HG03378 (cell line): ENCODE data around the gene ABCC6.
"Not testable (repeated sequence)": the region's sequence is repeated elsewhere in the genome, so short reads cannot be mapped to it uniquely, and the experiment has no call there.

Source experiments
- ATAC-seq: cut with Tn5 transposase; IDR thresholded peaks from one replicate; pipeline ENCODE4 v1.9.1; 2021; ENCODE audit warnings: mild to moderate bottlenecking, moderate library complexity; ENCODE audit not compliant: unreplicated experiment

Gene ABCC6

DNA sequence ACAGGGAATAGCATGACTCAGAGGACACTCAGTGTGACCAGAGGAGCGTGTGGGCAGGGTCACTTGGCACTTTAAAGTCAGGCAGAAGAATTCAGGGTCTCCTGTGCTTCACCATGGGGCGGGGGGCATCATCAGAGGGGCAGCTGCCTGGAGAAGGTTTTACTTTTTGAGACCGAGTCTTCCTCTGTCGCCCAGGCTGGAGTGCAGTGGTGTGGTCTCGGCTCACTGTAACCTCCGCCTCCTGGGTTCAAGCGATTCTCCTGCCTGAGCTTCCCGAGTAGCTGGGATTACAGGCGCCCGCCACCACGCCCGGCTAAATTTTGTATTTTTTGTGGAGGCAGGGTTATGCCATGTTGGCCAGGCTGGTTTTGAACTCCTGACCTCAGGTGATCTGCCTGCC is 32.3 kb downstream of the ABCC6 start:
- not testable (repeated sequence) for ATAC-seq

DNA sequence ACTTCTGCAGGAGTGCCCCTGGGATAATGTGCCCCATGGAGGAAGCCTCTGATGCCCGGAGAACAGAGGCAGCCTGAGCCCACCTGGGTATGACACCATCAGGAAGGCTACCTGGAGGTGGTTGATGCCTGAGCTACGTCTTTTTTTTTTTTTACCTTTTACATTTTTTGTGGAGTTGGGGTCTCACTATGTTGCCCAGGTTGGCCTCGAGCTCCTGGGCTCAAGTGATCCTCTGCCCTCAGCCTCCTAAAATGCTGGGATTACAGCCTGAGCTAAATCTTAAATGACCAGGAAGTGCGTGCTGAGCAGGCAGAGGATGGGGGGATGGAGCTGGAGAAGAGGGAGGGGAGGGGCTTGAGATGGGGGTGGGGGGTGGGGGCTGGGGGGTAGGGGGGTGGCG is 32.7 kb downstream of the ABCC6 start:
- no peak for ATAC-seq

DNA sequence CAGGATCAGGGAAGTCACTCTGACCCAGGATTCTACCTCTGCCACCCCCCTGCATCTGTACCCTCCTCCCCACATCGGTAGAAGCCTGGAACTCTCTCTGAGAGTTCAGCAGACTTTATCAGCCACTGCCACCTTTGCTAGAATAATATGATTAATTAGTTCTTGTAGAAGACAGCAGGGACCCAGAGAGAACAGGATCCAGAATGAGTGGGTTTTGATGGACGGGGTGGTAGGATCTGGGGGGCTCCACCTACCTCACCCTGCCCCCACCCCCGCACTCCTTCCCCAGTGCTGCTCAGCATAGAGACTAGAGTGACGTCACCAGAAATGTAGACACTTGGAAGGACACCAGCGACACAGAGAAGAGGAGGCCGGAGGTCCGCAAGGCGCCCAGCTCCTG is 33.5 kb downstream of the ABCC6 start:
- ATAC-seq: no peak

DNA sequence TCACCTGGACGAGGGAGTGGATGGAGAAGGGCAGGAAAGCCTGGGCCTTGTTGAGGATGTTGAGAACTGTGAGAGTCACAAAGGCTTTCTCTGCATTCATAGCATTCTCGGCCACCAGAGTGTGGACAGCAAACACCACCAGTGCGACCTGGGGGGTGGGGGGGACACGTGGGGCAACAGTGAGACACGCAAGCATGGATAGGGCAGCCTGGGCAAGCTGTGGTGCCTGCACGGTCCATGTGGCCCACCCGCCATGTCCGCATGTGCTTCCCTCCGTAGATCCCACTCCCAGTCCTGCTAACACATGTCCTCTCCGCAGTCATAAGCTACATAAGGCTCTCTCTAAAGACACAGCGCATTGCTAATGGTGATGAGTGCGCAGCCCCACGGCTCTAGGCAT is 34.5 kb downstream of the ABCC6 start:
- ATAC-seq: no peak

DNA sequence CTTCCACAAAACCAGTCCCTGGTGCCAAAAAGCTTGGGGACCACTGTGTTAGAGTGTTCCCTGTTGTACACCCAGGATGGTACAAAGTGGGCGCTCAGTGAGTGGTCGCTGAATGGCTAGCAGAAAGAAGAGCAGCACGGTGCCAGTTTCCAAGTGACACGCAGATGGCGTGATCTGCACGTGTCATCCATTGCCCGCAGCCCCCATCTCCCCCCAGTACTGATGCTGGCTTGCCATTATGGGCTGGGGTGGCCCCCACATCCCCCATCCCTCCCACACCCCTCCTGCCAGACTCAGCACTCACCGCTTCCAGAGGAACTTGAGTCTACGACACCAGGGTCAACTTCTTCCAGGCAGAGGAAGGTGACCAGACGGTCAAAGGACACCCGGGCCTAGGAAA is 36.5 kb downstream of the ABCC6 start:
- ATAC-seq: no peak

DNA sequence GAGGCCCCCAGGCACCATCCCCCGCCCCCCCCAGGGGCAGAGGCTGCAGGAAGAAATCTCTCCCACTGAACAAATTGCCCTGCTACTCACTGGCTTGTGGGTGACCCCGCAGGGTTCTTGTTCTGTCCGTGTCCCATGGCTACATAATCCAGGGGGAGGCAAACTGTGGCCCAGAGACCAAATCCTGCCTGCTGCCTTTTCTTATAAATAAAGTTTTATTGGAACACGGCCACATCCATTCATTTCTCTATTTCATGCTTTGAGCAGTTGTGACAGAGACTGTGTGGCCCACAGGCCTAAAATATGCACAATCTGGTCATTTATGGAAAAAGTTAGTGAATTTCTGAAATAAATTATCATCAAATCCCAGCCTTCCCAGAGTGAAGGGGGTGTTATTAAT is 38.2 kb downstream of the ABCC6 start:
- no peak for ATAC-seq

DNA sequence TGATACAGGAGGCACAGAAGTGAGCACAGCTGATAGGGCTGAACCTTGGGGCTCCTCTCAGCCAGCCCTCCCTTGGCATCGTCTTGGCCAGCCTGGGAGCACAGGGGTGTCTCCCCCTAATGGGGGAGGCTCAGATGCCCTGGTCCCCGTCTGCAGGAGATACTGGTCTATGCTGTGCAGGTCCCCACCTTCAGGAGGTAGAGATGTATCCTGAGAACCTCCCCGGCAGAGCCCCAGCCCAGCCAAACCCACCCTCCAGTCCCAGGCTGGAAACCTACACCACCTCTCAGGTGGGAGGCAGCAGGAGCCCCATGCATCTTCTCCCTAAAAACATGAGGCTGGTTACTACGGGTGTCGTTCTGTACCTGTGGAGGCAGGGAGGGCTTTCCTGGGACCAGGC is 38.7 kb downstream of the ABCC6 start:
- ATAC-seq: no peak

DNA sequence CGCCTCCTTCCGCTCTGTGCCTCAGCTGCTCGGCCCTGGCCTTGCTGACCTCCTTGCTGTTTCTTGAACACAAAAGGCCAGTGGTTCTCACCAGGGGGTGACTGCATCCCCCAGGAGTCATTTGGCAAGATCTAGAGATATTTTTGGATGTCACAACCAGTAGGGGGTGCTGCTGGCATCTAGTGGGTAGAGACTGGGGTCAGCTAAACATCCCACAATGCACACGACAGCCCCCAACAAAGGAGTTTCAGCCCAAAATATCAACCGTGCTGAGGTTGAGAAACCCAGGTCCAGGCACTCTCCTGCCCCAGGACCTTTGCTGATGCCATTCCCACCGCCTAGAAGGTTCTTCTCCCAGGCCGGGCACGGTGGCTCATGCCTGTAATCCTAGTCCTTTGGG is 39.7 kb downstream of the ABCC6 start:
- ATAC-seq: no peak

DNA sequence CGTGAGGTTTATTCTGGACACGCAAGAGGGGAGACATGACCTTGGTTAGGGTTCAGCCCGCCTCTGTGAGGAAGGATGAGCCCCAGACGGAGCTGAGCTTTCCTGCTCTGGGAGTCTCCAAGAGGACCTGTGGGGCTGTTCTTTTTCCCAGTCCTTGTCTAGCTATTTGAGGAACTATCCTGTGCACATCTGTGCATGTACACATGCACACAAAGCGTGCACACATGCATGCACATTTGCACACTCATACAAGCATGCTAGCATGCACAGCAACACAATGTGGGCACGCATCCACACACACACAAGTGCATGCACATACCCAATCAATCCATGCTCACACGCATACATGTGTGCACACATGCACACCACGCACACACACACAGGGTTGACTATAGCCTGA is 40.4 kb downstream of the ABCC6 start:
- ATAC-seq: no peak

DNA sequence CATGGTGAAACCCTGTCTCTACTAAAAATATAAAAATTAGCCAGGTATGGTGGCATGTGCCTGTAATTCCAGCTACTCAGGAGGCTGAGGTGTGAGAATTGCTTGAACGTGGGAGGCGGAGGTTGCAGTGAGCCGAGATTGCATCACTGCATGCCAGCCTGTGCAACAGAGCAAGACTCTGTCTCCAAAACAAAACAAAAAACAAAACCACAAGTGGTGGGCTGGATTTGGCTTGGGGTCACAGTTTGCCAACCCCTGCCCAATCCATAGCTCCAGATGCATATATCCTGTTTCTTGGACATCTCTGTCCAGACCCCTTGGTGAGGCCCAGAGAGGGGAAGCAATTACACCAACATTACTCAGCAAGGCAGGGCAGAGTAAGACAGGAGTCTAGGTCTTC is 41.5 kb downstream of the ABCC6 start:
- not testable (repeated sequence) for ATAC-seq

DNA sequence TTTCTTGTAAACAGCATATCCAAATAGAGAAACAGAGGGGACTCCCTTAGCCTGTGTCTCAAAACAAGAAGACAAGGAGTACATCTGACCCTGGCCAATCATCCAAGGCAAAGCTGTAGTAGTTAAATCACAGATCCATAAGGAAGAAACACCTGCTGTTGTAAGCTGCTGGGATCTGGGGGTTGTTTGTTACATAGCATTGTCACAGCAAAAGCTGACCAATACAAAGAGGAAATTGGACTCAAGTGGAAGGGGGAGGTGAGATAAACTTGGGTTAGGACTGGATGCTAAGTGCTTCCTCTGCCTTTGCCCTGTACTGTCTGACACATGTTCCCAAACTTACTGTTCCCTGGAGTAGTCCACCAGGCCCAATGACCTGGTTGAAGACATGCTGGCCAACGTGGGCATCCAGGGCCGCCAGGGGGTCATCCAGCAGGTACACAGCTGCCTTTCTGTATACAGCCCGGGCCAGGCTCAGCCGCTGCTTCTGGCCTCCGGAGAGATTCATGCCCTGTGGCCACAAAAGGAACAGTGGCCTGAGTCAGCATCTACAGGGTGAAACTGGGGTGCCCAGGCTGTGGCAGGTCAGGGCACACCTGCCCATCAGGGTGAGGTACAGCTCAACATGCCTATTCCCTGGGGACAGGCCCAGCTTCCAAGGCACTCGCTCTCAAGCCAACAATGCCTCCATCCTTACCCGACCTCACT is 44.7 kb downstream of the ABCC6 start:
- no peak for ATAC-seq

DNA sequence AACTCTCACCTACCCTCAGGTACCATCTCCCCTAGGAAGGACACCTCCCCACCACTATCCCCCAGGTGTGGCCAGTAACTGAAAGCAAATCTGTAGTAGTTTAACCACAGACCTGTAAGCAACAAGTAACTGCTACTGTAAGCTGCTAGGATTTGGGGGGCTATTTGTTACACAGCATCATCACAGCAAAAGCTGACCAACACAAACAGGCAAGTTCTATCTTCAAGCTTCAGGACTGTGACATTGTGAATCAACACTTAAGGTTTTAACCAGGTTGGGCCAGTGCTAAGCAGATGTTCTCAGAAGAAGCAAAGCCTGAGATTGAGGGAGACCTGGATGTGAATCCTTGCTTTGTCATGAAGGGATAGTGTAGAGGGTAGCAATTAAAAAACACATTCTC is 47.0 kb downstream of the ABCC6 start:
- ATAC-seq: no peak

DNA sequence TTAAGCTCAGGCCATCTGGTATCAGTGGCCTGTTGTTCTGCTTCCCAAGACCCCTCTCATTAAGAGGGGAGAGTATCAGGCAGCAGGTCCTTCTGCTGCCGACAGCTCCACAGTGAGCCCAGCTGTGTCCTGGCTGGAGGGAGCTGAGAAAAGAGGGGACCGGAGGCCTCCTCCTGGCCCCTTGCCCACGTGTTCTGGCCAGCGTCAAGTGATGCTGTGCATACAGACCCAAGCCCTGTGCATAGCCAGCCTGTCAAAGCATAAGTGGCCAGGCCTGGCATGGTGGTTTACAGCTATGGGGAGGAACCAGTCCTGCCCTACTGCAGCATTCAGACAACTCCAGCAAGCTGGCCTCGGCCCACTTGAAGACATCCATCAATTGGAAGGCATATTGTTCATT is 48.0 kb downstream of the ABCC6 start:
- no peak for ATAC-seq

DNA sequence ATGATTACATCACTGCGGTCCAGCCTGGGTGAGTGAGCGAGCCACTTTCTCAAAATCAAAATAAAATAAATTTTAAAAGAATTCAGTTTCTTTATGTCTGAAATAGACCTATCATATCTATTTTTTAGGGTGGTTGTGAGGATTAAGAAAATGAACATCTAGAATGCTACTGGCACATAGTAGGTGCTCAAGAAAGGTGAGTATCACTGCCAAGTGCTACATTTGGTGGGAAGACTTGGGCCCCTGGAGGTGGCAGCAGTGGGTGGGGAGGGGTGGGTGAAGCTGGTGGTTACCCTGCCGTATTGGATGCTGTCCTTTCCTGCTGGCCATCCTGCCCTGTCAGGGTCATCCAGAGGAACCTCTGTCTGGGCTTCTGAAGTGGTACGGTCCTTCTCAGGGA is 50.3 kb downstream of the ABCC6 start:
- ATAC-seq: no peak

DNA sequence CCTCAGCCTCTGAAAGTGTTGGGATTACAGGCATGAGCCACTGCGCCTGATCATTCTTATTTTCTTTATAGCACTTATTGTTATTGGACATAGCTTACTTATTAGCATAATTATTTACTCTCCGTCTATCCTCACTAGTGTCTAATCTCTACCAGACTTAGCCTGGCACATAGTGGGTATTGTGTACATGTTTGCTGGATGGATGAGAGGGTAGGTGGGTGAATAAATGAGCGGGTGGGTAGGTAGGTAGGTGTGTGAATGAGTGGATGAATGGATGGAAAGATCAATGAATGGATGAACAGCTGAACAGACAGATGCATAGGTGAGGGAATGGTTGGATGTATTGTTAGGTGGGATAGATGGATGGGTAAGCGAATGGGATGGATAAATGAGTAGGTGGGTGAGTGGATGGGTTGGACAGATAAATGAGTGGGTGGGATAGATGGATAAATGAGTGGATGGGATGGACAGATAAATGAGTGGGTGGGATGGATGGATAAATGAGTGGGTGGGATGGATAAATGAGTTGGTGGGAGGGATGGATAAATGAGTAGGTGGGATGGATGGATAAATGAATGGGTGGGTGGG is 51.9 kb downstream of the ABCC6 start:
- ATAC-seq: no peak

DNA sequence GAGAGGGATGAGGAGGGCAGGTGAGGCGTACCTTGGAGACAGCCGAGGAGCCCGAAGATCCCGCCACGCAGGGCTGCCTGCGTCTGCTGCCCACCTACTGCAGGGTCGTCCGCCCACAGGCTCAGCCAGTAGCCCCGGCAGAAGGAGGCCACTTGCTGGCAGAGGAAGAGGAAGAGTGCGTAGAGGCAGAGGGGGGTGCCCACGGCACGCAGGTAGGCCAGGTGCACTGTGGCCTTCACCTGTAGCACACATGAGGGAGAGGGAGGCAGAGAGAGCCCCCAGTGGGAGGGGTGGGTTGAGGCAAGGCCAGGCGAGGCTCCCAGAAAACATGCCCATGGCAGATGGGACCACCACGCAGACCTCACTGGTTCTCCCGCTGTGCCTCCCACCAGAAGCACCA is 53.7 kb downstream of the ABCC6 start:
- no peak for ATAC-seq

DNA sequence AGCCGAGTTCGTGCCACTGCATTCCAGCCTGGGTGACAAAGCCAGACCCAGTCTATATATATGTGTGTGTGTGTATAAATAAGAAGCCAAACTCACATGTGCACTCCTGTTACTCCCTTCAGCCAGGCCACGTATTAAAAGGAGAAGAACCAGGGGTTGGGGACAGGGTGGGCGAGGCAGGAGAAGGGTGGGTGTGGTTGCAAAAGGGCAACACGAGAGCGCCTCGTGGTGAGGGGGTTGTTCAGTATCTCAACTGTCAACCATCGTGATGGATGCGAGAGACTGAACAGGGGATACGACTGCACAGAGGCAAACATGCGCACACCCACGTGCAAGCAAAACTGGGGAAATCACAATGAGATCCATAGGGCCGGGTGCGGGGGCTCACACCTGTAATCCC is 54.9 kb downstream of the ABCC6 start:
- ATAC-seq: no peak

DNA sequence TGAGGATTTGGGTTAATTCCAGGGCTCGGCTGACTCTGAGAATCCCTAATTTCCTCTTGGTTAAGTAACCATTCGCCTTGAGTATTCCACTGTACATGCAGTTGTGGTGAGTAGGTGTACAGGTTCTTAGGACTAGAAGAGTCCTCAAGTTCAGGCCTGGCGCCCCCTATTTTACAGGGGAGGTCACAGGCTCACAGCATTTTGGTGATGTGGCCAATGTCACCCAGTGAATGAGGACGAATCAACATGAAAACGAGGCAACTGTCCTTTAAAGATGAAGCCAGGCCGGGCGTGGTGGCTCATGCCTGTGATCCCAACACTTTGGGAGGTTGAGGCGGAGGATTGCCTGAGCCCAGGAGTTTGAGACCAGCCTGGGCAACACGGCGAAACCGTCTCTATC is 55.4 kb downstream of the ABCC6 start:
- ATAC-seq: no peak

DNA sequence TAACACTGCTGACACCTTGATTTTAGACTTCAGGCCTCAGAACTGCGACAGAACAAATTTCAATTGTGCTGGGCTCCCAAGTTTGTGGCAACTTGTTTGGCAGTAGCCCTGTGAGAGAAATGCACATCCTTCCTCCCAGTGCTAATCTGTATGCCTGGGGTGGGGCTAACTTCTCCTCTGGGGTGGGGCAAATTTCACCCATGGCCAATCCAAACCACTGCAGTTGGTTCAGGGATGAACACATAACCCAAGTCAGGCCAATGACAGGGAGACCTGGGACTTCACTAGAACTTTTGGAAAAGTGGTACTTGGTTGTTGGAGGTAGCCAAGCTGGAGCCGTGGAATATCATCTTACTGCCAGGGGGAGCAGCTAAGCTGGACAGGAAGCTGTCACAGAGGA is 56.3 kb downstream of the ABCC6 start:
- no peak for ATAC-seq

DNA sequence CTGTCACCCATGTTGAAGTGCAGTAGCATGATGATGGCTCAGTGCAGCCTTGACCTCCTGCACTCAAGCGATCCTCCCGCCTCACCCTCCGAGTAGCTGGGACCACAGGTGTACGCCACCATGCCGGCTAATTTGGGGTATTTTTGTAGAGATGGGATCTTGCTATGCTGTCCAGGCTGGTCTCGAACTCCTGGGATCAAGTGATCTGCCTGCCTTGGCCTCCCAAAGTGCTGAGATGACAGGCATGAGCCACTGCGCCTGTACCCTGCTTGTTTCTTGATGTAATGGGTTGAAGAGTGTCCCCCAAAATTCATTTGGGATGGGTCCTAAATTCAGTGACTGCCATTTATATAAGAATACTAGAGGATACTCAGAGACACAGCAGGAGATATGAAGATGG is 57.2 kb downstream of the ABCC6 start:
- no peak for ATAC-seq

DNA sequence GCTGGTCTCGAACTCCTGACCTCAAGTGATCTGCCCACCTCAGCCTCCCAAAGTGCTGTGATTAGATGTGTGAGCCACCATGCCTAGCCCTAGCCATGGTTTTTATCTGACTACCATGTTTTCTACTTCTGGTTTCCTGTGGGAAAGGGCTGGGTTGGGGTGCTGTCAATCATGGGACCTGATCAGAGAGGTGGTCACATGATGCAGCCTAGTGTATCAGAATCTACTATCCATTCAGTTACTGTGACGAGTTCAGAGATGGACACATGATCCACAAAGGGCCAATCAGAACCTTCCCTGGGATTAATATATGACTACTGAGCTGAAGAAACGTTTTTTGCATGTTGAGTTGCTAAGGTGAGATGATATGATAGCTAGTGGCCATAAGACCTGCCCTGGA is 59.1 kb downstream of the ABCC6 start:
- ATAC-seq: no peak

DNA sequence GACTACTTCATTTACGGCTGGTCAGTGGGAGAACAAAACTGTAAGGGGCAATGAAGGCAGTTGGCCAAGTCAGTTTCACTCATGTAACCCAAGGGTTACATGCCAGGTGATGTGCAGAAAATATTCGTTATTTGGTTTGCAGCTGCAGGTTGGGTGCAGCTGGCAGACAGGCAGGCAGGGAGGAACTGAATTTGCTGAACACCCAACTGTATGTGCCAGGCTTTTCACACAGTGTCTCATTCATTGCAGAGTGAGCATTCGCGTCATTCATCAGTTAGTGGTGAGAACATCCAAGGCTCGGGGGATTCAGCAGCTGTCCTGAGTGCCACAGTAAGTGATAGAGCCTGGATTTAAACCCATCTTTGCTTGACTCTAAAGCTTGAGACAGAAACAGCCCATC is 59.7 kb downstream of the ABCC6 start:
- no peak for ATAC-seq

DNA sequence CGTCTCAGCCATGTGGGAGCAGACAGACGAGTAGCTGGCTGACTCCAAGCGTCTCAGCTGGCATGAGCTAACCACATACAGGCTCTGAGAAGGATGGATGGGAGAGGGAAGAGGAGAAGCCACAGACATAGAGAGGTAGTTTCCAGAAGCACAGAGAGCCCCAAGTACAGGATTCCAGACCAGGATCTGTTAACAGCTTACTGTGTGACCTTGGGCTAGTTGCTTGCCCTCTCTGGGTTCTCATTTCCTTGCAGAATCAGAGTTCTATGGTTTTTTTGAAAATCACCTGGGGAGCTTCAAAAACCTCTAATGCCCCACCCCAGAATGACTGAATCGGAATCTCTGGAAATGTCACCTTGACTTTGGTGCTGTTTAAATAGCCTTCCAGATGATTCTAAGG is 60.2 kb downstream of the ABCC6 start:
- no peak for ATAC-seq
